NCI-H748 treated with DMSO at 0.1 percent for 48 hours (cell line): Measurements from ENCODE around the gene ZFAND6.
"Not testable (repeated sequence)": the region's sequence is repeated elsewhere in the genome, so short reads cannot be mapped to it uniquely, and the experiment has no call there.

Source experiments
- DNase-seq: peaks from one replicate; lab custom pipeline; 2025; lab: John Stamatoyannopoulos, UW

Gene ZFAND6

GRCh38 chr15:80099241-80099640 lies 39.8 kb downstream of the ZFAND6 start:
- no peak for DNase-seq

GRCh38 chr15:80099662-80100061 lies 40.2 kb downstream of the ZFAND6 start:
- not testable (repeated sequence) for DNase-seq

- DNase-seq, result no peak
Observed at GRCh38 chr15:80100247-80100646, 40.8 kb downstream of the ZFAND6 start.

DNA sequence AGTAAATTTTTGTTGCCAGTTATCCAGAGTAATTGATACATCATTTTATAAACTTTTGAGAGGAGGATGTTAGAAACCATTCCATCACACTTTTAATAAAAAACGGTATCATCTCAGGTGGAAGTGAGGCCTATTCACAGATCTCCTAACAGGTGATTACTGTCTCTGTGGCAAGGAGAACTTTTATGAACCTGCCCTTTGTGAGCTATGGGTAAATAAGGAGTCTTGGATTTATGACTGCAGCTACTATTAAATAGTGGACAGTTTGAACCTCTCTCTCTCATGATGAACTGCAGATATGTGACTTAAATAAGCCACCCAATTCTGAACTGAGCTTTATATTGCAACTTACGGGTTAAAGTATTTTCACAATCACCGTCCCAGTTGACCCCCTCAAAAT lies 45.7 kb downstream of the ZFAND6 start:
- no peak for DNase-seq

- DNase-seq, result no peak
Observed at GRCh38 chr15:80105595-80105994, 46.1 kb downstream of the ZFAND6 start.

- no peak for DNase-seq
Observed at GRCh38 chr15:80106051-80106450, 46.6 kb downstream of the ZFAND6 start.

- no peak for DNase-seq
Observed at GRCh38 chr15:80107204-80107603, 47.7 kb downstream of the ZFAND6 start.

DNA sequence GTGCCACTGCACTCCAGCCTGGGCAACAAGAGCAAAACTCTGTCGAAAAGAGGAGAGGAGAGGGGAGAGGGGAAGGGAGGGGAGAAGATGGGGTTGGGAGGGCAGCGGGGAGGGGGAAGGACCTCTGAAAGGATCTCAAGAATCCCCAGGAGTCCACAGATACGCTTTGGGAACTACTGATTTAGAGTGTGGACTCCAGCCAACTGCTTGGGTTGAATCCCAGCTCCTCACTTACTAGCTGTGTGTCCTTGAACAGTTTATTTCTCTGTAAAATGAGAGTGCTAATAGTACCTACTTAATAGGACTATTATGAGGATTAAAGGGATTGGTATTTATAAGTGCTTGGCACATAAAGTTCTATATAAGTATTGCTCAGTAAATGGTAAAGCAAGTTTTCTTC lies 48.3 kb downstream of the ZFAND6 start:
- DNase-seq, result no peak

GRCh38 chr15:80109388-80109787 lies 49.9 kb downstream of the ZFAND6 start:
- DNase-seq, result no peak

DNA sequence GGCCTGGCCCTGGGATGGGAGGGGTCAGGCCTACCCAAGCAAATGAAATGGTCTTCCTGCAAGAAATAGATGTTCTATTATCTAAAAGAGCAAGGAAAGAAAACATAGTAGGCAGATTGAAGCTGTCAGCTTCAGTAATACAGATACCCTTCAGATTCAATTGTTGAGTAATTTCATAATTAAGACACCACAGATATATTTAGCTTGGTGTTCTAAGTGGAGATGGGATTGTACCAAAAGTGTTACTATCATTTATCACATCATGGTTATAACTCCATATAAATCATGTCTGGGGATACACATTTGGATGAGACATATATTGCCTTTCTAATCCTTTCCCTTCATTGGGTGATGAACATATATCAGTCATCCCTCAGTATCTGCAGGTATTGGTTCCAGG lies 51.4 kb downstream of the ZFAND6 start:
- no peak for DNase-seq

DNA sequence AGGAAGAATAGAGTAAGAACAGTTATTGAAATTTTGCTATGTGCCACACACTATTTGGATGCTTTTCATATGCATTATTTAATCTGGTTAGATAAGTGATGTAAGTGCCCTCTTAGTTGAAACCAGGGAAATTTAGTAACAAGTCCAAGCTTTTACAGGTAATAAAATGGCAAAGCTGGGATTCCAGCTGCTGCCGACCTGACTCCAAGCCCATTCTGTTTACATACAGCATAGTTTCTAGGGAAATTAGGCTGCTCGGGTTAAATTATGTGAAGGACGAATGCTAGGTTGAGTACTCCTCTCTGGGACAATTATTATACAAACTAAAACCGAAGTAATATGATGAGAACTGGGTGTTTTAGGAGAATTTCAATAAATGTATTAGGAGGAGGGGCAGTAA lies 54.6 kb downstream of the ZFAND6 start:
- no peak for DNase-seq

- no peak for DNase-seq
Observed at GRCh38 chr15:80115021-80115420, 55.5 kb downstream of the ZFAND6 start.

DNA sequence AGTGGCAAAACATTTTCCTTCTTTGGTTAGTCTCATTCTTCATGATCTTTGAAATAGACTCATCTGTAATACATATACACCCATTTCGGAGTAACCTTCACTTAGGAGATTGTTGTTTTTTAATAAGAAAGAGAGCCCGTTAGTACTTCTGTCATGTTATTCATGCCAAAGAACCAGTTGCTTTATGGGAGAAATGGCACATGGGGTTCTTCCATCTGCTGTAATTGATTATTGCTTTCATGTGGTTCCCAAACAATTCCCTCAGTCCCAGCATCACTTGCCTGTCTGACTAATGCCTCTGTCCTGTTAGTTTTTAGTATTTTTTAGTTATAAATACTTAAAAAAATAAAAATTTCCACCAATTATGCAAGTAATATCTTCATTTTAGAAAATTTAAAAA lies 59.5 kb downstream of the ZFAND6 start:
- no peak for DNase-seq

DNA sequence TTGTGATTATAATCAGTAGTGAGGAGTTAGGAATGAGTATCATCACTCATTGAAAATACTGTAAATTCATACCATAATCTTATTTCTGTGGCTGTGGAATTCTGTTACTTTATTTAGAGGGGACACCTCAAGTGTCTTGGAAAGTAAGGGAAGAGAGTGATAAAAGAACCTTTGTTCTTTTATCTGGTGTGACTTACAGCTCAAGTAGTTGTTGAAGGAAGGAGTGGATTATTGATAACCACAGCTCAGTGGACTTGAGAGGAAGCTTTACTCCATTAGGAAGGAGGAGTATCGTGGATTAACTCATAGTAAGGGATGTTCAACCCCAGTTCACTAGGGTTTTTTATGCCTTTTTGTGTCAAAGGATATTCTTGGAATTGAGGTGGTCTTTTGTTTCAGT lies 61.2 kb downstream of the ZFAND6 start:
- DNase-seq, result no peak

GRCh38 chr15:80121546-80121945 lies 62.1 kb downstream of the ZFAND6 start:
- no peak for DNase-seq

DNA sequence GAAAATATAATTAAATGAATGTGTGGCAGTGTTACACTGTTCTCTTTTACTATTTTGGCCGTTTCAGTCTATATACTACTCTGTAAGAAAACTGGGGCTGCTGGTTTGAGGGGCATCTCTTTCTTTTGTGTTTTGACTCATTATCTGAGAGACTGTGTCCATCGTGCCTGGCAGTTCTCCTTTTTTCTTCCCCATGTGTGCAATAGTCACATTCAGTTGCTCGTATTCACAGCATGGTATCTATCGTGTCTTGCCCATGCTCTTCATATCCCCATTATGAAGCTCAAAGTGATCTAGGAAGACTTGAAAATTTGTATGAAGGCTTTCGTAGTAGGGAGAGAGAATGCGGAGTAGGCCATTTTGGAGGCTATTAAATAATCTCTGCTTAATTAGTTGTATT lies 63.6 kb downstream of the ZFAND6 start:
- DNase-seq, result no peak

- DNase-seq, result not testable (repeated sequence)
Observed at GRCh38 chr15:80127253-80127652, 67.8 kb downstream of the ZFAND6 start.

DNA sequence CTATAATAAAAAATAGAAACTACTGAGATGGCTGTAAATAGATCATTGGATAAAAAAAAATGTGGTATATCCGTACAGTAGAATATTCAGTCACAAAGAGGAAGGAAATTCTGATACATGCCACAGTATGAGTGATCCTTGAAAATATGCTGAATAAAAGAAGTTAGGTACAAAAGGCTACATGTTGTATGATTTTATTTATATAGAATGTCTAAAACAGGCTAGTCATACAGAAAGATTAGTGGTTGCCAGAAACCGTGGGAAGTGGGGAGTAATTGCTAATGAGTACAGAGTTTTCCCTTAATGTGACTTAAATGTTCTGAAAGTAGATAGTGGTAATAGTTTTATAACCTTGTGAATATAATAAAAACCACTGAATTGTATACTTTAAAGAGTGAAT lies 68.4 kb downstream of the ZFAND6 start:
- DNase-seq, result no peak

- no peak for DNase-seq
Observed at GRCh38 chr15:80132382-80132781, 72.9 kb downstream of the ZFAND6 start.

DNA sequence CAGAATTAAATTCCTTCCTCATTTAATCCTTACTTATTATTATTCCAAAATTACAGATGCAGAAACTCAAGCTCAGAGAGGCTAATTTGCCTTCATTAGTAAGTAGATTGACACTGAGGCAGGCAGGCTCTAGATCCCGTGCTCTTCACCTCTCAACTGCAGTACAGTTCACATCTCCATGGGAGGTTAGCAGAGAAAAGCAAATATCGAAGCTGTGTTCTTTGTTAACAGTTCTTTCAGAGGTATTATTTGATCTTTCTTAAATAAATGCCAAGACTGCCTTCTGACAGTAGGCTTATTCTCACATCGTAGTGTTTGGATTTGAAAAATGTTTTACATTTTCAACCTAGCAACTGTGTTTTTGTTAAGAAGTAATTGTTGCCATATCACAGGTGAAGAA lies 77.4 kb downstream of the ZFAND6 start:
- DNase-seq, result no peak

DNA sequence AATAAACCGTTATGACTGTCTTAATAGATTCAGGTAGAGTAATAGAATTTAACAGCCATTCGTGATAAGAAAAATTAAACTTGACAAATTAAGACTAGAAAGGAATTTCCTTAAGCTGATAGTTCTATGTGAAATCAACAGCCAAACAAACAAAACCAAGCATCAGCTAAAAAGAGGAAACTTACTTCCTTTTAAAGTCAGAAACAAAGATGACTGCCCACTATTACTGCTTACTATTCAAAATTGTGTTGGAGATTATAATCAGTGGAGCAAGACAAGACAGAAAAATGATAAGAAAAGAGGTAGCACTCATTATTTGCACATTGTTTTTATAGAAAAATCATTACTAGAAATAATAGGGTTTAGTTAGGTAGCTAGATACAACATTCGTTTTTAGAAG lies 79.5 kb downstream of the ZFAND6 start:
- DNase-seq, result no peak

- DNase-seq, result no peak
Observed at GRCh38 chr15:80140909-80141308, 81.4 kb downstream of the ZFAND6 start.

DNA sequence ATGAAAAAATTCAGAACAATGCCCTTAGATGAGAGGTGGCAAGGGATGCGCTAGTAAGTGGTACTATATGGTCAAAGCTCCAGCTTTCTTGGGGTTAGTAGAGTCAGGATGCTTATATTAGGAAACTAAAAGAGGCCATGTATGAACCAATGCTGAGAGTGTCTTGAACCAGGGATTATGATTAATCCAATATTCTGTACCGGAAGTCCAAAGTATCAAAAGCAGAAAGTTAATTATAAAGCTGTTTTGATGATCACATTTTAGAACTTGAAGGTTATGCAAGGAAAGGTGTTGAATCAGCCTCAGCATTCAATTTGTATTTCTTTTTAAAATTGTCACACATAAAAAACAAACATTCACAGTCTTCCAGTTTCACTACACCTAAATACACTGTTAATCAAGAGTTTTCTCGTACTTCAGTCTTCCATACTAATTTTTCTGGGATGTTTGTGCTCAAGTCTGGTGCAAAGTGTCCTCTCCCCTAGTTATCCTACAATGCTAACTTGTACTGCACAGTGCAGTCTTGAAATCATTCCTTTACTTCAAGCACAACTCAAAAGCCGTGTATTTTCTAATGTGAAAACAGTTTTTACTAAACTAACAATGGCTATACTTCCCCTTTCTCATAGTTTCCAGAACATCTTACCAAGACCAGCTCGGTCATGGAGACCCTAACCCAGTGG lies 82.6 kb downstream of the ZFAND6 start:
- DNase-seq, result no peak

DNA sequence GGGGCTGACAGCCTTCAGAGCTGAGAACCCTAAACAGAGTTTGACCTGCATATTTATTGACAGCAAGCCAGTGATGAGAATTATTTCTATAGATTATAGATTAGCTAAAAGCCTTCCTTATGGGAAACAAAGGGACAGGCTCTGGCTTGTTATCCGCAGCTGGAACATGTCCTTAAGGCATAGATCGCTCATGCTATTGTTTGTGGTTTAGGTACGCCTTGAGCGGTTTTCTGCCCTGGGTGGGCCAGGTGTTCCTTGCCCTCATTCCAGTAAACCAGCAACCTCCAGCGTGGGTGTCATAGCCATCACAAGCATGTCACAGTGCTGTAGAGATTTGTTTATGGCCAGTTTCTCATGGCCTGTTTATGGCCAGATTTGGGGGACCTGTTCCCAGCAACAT lies 83.2 kb downstream of the ZFAND6 start:
- no peak for DNase-seq

GRCh38 chr15:80151148-80151547 lies 91.7 kb downstream of the ZFAND6 start:
- DNase-seq, result no peak
